Glomerular endothelial cell (primary cell): ENCODE results near the gene AEBP1. TPM values are rescaled to one million over a fixed set of nuclear protein-coding genes. Genes with fewer than 3 reads are reported as not detected.

ENCODE experiments used
- DNase-seq: peaks from one replicate; pipeline ENCODE4 v3.0.0-alpha.2; 2011; ENCODE audit warnings: low read depth, low spot score; ENCODE audit errors: extremely low read depth
- total RNA-seq: library from RNA; depleted of rRNA; stranded (reverse); fragments of >200 nt; gene quantifications from 2 replicates; pipeline ENCODE4 v1.2.3, GENCODE V29; 2015

AEBP1 gene
- total RNA-seq, 1 donor from 2014 or later, result 40.8 TPM

- DNase-seq, result no peak
Measured at GRCh38 chr7:44152971-44153947, 49.1 kb downstream of the AEBP1 start.

- DNase-seq, result no peak
Measured at GRCh38 chr7:44153948-44154335, 49.8 kb downstream of the AEBP1 start.

DNA sequence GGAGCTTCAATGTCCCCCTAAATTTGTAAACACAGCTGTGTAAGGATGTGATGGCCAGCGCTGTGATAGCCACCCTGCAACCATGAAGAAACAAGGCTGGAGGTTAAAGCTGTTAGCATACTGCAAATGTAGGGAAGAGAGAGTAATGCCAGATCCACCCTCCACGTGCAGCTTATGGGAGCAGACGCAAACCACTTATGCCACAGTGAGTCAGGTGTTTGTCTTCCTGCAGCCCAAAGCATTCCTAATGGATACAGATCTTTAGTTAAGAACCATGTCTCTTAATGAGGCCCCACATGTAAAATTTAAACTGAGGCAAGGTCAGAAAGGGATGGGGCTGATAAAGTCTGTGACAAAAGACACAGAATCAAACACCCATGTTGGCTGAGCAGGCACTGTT, 50.6 kb downstream of the AEBP1 start:
- no peak for DNase-seq

- no peak for DNase-seq
Measured at GRCh38 chr7:44155191-44156185, 51.3 kb downstream of the AEBP1 start.

DNA sequence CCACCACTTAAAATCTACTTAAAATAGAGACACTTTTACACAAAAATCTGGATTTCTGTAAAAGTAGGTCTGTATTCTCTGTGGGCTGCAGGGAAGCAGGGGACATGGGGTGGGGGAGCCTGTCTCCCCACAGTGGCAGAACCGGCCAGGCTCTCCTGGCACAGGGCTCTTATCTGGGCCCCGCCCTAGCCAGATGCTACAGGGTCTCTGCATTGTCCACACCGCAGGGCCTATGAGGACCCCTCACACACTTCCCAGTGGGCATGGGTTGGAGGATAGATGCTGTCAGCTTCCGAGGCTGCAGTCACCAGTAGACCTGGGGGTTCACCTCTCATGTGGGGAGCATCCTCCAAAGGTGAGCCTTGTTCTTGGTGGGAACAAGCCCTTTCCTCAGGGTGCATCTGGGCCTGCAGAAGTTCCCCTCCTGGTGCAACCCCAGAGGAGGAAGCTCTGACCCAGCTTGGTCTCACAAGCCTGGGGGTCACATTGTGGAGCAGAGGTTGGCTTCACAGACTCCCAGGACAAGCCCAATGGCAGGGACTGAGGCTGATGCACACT, 52.4 kb downstream of the AEBP1 start:
- DNase-seq, result no peak

DNA sequence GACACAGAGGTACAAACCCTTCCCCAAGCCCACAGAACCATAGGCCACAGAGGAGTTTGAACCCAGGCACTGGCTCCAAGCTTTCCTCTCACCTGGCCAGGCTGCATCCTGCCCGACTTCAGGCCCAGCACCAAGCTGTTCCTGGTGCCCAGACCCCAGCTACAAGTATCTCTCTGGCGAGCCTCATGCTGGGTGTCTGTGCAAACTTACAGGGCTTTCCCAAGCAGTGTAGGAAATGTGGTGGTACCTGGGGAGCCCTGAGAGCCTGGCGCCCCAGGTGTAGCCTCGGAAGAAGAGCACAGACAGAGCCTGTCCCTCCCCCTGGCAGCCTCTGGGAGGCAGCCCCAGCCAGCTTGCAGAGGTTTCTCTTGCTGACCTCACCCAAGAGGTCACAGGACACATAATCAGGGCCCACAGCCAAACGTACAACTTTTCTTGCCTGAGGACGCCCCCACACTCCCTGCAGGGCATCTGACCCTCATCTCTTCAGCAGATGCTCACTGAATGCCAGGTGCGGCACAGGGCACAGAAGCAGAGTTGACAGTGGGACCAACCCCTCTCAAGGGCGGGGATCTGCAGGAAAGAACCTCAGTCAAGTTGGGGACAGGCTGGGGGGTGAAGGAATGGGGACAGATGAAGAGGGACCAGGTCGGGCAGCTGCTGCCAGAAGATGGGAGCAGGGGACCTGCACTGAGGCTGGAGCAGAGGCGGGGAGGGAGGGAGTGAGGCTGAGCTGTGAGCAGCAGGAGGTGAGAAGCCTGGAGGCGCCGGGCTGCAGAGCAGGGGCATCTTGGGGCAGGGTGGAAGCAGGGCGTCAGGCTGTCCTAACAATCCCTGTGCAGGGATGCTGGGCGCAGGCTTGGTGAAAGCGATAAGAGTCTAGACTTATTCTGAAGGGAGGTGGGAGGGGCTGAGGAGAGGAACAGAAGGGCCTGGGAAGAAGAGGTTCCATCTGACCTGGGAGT, 53.3 kb downstream of the AEBP1 start:
- DNase-seq, result no peak

DNA sequence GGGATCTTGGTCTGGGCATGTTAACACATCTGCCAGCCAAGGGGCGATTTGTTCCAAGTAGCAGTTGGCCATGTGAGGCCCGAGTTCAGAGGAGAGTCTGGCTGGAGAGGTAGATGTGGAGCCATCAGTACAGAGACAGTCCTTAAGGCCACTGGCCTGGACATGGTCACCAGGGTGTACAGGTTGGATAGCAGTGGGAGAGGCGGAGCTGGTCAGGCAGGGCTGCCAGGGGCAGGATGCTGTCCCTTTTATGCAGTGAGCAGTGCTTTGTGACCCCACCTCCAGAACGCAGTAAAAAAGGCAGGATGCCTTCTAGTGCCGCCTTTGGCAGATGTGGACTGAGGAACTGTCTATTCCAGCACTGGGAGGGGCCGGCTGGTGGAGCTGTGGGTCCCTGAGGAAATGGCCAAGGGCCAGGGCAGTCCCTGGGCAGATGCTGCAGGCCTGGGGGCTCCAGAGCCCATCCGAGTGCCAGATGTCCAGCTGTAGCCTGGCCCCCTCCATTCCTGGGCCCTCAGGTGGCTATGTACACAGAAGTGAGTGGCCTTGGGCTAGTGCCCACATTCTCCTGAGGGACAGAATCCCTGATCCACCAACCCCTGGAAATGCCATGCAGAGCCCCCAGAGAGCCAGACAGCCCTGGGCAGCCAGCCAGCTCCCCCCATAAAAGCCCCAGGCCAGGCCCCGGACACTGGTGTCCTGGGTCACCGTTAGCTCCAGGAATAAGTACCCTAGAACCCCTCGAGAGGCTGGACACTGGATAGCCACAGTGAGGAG, 54.1 kb downstream of the AEBP1 start:
- no peak for DNase-seq

GRCh38 chr7:44158873-44159631, 54.9 kb downstream of the AEBP1 start:
- DNase-seq, result no peak

GRCh38 chr7:44159824-44160630, 55.9 kb downstream of the AEBP1 start:
- DNase-seq, result no peak

- DNase-seq, result no peak
Measured at GRCh38 chr7:44161371-44161770, 57.2 kb downstream of the AEBP1 start.

DNA sequence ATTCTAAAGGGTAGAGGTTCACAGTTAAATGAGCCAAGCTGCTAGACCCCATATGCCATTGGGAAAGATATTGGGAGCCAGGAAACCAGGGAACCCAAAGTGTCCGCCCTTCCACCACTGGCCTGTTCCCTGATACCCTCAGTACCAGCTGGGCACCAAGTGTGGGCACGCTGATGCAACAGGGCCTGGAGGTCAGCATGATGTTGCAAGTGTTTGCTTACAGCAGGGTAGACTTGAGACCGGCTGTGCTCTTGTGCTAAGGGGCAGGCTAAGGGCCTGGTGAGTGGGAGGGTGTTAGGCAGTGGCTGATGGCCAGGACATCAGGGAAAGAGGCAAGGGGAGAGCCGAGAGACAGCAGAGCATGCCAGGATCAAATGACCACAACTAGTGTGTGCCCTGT, 58.0 kb downstream of the AEBP1 start:
- no peak for DNase-seq

DNA sequence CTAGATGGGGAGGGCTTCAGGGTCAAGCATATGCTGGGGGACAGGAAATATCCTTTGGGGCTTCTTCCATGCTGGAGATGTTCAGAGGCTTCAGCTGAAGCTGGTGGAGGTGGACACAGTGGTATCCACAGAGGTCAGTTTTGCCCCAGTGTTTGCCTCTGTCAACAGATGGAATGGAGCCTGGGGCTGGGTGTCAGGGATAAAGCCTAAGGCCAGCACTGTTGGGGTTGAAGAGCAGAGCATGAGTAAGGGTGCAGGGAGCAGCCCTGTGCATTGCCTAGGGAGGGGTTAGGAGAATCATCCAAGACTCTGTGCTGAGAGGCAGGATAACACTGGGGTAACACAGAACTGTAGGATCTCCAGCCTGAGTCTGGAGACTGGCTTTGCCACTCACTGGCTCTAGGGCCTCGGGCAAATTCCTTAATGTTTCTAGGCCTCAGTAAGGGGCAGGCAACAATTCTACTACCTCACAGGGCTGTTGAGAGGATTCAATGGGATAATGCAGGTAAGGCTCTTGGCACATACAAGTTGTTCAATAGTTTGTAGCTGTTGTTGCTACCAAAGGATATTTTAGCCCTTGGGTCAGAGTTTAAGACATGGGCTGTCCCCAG, 58.7 kb downstream of the AEBP1 start:
- no peak for DNase-seq

GRCh38 chr7:44163591-44163990, 59.4 kb downstream of the AEBP1 start:
- DNase-seq, result no peak
